K562 (cell line): ENCODE measurements around the gene LMO3. TPM values are rescaled to one million over a fixed set of nuclear protein-coding genes. Genes with fewer than 3 reads are reported as not detected.

Experiments
- ATAC-seq: fragments of 200-7000 bp; cut with Tn5 transposase; 3 replicates; pipeline ENCODE4 v1.9.1; 2020; ENCODE audit warnings: moderate library complexity
- BruUV-seq: library from RNA; stranded (reverse); fragments of 400-500 nt; replicated peaks from 2 replicates; lab custom pipeline; 2021; lab: Mats Ljungman, UMichigan
- CTCF ChIA-PET: fragments of 300-600 bp; formaldehyde crosslinking; extraction: SDS; loops from one replicate; lab custom pipeline; 2021; ENCODE audit warnings: low intra/inter-chr PET ratio; lab: Yijun Ruan, JAX
- POLR2A ChIA-PET: fragments of 300-600, 350-650 bp; sonication (Branson Sonifier 250); formaldehyde crosslinking; extraction: SDS; loops from one replicate; lab custom pipeline; 2021; ENCODE audit warnings: antibody characterized with exemption, inconsistent platforms; lab: Yijun Ruan, JAX
- DNase-seq, 4 experiments: peaks; one replicate each; pipeline versions ENCODE4 v3.0.0 to v3.0.0-alpha.2; 2011 to 2018; ENCODE audit warnings: low spot score in 3 of 4, mixed read lengths in 3 of 4; ENCODE audit errors: extremely low read depth in 1 of 4
- FAIRE-seq: peaks from 2 replicates; lab custom pipeline; 2011; peaks lifted over from hg19 to GRCh38; lab: Jason Lieb, UNC
- H2AFZ ChIP-seq: 2 replicates; pipeline ENCODE4 v1.6.0; 2011; ENCODE audit warnings: low read depth, low read length, control low read depth, inconsistent platforms
- H3K27ac ChIP-seq: fragments of 200-600 bp; 3 replicates; pipeline ENCODE4 v1.8.0; 2011; ENCODE audit warnings: low read depth, mild to moderate bottlenecking, control low read depth, inconsistent platforms, low read length, moderate library complexity, mixed read lengths; ENCODE audit errors: extremely low read depth
- H3K27me3 ChIP-seq, 2 experiments: fragments of 300-600 bp in 1 of 2; 2 replicates in 1 of 2; 3 replicates in 1 of 2; pipeline versions ENCODE4 v1.6.0 to v1.8.0; 2011; ENCODE audit warnings: inconsistent platforms in 2 of 2, low read length in 2 of 2, mild to moderate bottlenecking in 1 of 2, mixed read lengths in 1 of 2, moderate library complexity in 1 of 2; ENCODE audit not compliant: control insufficient read depth in 2 of 2, insufficient read depth in 2 of 2
- H3K36me3 ChIP-seq: fragments of 300-600 bp; 3 replicates; pipeline ENCODE4 v1.8.0; 2011; ENCODE audit warnings: mild to moderate bottlenecking, low read length, inconsistent platforms; ENCODE audit not compliant: control insufficient read depth, insufficient read depth
- H3K4me1 ChIP-seq, 2 experiments: fragments of 200-600 bp in 1 of 2; replicated peaks in 1 of 2; 2 replicates in 1 of 2; 3 replicates in 1 of 2; pipeline versions ENCODE4 v1.5.1 to v1.8.0; 2011; ENCODE audit warnings: inconsistent platforms in 2 of 2, low read length in 2 of 2, mild to moderate bottlenecking in 1 of 2, mixed read lengths in 1 of 2, moderate library complexity in 1 of 2; ENCODE audit not compliant: control insufficient read depth in 2 of 2, insufficient read depth in 2 of 2
- H3K4me2 ChIP-seq: 2 replicates; pipeline ENCODE4 v1.6.1; 2011; ENCODE audit warnings: low read length, control low read depth, inconsistent platforms, mixed read lengths; ENCODE audit not compliant: insufficient read depth
- H3K4me3 ChIP-seq: fragments of 200-600 bp; sonication (generic), shearing (Covaris generic); 2 replicates; pipeline ENCODE4 v1.5.1; 2016; ENCODE audit warnings: control low read depth, inconsistent platforms
- H3K79me2 ChIP-seq: fragments of 200-600 bp; 3 replicates; pipeline ENCODE4 v1.8.0; 2011; ENCODE audit warnings: low read length, inconsistent platforms; ENCODE audit not compliant: control insufficient read depth, insufficient read depth
- H3K9ac ChIP-seq, 2 experiments: 2 replicates each; pipeline versions ENCODE4 v1.6.0 to v1.6.1; 2011; ENCODE audit warnings: low read depth in 2 of 2, low read length in 2 of 2, control low read depth in 1 of 2, inconsistent platforms in 1 of 2, mild to moderate bottlenecking in 1 of 2, mixed read lengths in 1 of 2; ENCODE audit not compliant: insufficient read depth in 1 of 2
- H3K9me1 ChIP-seq: one replicate; pipeline ENCODE4 v1.6.0; 2011; ENCODE audit warnings: inconsistent platforms, mild to moderate bottlenecking, low read length, moderate library complexity; ENCODE audit not compliant: control insufficient read depth, insufficient read depth
- H3K9me3 ChIP-seq: replicated peaks from 2 replicates; pipeline ENCODE4 v1.5.1; 2011; ENCODE audit warnings: low read depth, low read length, inconsistent platforms; ENCODE audit not compliant: control insufficient read depth, insufficient read depth
- H4K20me1 ChIP-seq: replicated peaks from 2 replicates; pipeline ENCODE4 v1.6.1; 2011; ENCODE audit warnings: low read length, inconsistent platforms, mixed read lengths; ENCODE audit not compliant: control insufficient read depth, insufficient read depth
- BMI1 ChIP-seq: fragments of 150-350 bp; IDR thresholded peaks from 2 replicates; pipeline ENCODE4 v1.6.1; 2014; ENCODE audit warnings: low read length
- CBX8 ChIP-seq: fragments of 200-600 bp; sonication (generic); IDR thresholded peaks from 2 replicates; pipeline ENCODE4 v1.6.1; 2012; ENCODE audit warnings: borderline replicate concordance, mixed run types, low read depth, mild to moderate bottlenecking, moderate library complexity, mixed read lengths, low read length, control low read depth, inconsistent platforms; ENCODE audit not compliant: poor library complexity, severe bottlenecking; ENCODE audit errors: extremely low read depth
- CEBPB ChIP-seq: fragments of 450-650 bp; IDR thresholded peaks from 2 replicates; pipeline ENCODE4 v1.6.1; 2016; ENCODE audit warnings: missing genetic modification characterization, missing compliant biosample characterization
- ELF1 ChIP-seq: fragments of 200-800 bp; sonication (Bioruptor generic); IDR thresholded peaks from 2 replicates; pipeline ENCODE4 v1.6.1; 2016; ENCODE audit warnings: missing genetic modification characterization, missing compliant biosample characterization
- ESRRA ChIP-seq: fragments of 450-650 bp; IDR thresholded peaks from 2 replicates; pipeline ENCODE4 v1.6.1; 2014; ENCODE audit warnings: low read depth, mild to moderate bottlenecking, moderate library complexity, borderline replicate concordance
- EWSR1 ChIP-seq: fragments of 450-650 bp; IDR thresholded peaks from 2 replicates; pipeline ENCODE4 v1.6.1; 2018; ENCODE audit warnings: borderline replicate concordance, mild to moderate bottlenecking, low read depth, moderate library complexity; ENCODE audit not compliant: partially characterized antibody
- MECOM ChIP-seq: fragments of 250-450 bp; sonication (Bioruptor Pico); IDR thresholded peaks from 2 replicates; pipeline ENCODE4 v1.8.0; 2022; ENCODE audit warnings: inconsistent platforms
- NFYB ChIP-seq: IDR thresholded peaks from 2 replicates; pipeline ENCODE4 v1.6.1; 2011; ENCODE audit warnings: mild to moderate bottlenecking, moderate library complexity; ENCODE audit not compliant: insufficient read length; ENCODE audit errors: extremely low read depth
- NR4A1 ChIP-seq, 2 experiments: fragments of 250-450 bp in 1 of 2; fragments of 450-650 bp in 1 of 2; sonication (Bioruptor Pico) in 1 of 2; IDR thresholded peaks; 2 replicates each; pipeline versions ENCODE4 v1.4.0 to v1.6.1; 2016 to 2020; ENCODE audit warnings: mild to moderate bottlenecking in 2 of 2, missing compliant biosample characterization in 1 of 2, missing genetic modification characterization in 1 of 2, moderate library complexity in 1 of 2
- ZC3H4 ChIP-seq: sonication (generic); formaldehyde crosslinking; IDR thresholded peaks from 2 replicates; pipeline ENCODE4 v1.9.0; 2021; ENCODE audit warnings: missing genetic modification reagents, borderline replicate concordance
- ZNF436 ChIP-seq: fragments of 250-450, 450-650 bp; sonication (Bioruptor Pico); formaldehyde crosslinking; IDR thresholded peaks from 2 replicates; pipeline ENCODE4 v1.7.0; 2020; ENCODE audit warnings: mild to moderate bottlenecking
- ZNF830 ChIP-seq: fragments of 250-450 bp; sonication (Bioruptor Pico); IDR thresholded peaks from 2 replicates; pipeline ENCODE4 v1.5.0; 2021; ENCODE audit warnings: mild to moderate bottlenecking
- in situ Hi-C: fragments of 300-500 bp; cut with MboI; formaldehyde crosslinking; loops from 4 replicates; pipeline ENCODE4 v1.15.0; 2018; ENCODE audit warnings: inconsistent platforms, mixed read lengths
- intact Hi-C: fragments of 100-400 bp; cut with micrococcal nuclease; formaldehyde crosslinking; loops from 2 replicates; pipeline ENCODE4 v1.14.2; 2022
- polyA plus RNA-seq, 8 experiments: library from polyadenylated mRNA; depleted of rRNA in 4 of 8; stranded (reverse) in 5 of 8; unstranded in 3 of 8; fragments of >200 nt; fragmentation: Nextera tagmentation in 2 of 8; fragmentation: Illumina TruSeq in 1 of 8; extraction: Ambion mirVana in 2 of 8; extraction: Trizol in 1 of 8; gene quantifications; 2 replicates each; pipeline versions ENCODE4 v1.2.1 to v1.2.3, GENCODE V29; 2011 to 2014; ENCODE audit warnings: inconsistent platforms in 1 of 8, missing spikeins in 1 of 8
- total RNA-seq, 7 experiments: library from RNA; depleted of rRNA in 6 of 7; stranded (reverse); fragments of >200 nt in 6 of 7; fragmentation: Illumina TruSeq in 2 of 7; extraction: Trizol in 2 of 7; gene quantifications; 2 replicates each; pipeline versions ENCODE4 v1.2.1 to v1.2.3, GENCODE V29; 2011 to 2021; ENCODE audit warnings: low replicate concordance in 1 of 7
- TF ChIP-seq, protein P1 (sequence below): fragments of 250-450 bp; sonication (Bioruptor Pico); IDR thresholded peaks from 2 replicates; pipeline ENCODE4 v1.8.0; 2021; ENCODE audit warnings: moderate library complexity, mild to moderate bottlenecking, inconsistent platforms
- TF ChIP-seq, protein P2 (sequence below), 2 experiments: IDR thresholded peaks; 2 replicates each; pipeline ENCODE4 v1.6.1; 2012; ENCODE audit warnings: improper control_type of control experiment in 2 of 2, low read depth in 2 of 2, low read length in 2 of 2, borderline replicate concordance in 1 of 2

Gene LMO3
- total and polyA plus RNA-seq, 9 of the 15 experiments (the other 6 are each of a cell fraction or from before 2014, with no cell fraction given): 0.04 to 0.40 (median 0.05) TPM; not detected in 6

- TF ChIP-seq, protein P1, sequence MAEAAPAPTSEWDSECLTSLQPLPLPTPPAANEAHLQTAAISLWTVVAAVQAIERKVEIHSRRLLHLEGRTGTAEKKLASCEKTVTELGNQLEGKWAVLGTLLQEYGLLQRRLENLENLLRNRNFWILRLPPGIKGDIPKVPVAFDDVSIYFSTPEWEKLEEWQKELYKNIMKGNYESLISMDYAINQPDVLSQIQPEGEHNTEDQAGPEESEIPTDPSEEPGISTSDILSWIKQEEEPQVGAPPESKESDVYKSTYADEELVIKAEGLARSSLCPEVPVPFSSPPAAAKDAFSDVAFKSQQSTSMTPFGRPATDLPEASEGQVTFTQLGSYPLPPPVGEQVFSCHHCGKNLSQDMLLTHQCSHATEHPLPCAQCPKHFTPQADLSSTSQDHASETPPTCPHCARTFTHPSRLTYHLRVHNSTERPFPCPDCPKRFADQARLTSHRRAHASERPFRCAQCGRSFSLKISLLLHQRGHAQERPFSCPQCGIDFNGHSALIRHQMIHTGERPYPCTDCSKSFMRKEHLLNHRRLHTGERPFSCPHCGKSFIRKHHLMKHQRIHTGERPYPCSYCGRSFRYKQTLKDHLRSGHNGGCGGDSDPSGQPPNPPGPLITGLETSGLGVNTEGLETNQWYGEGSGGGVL (CRISPR knock-in tag): no peak
These were observed 7.2 kb upstream of the LMO3 start (continued) for GRCh38 chr12:16613199-16613598.

DNA sequence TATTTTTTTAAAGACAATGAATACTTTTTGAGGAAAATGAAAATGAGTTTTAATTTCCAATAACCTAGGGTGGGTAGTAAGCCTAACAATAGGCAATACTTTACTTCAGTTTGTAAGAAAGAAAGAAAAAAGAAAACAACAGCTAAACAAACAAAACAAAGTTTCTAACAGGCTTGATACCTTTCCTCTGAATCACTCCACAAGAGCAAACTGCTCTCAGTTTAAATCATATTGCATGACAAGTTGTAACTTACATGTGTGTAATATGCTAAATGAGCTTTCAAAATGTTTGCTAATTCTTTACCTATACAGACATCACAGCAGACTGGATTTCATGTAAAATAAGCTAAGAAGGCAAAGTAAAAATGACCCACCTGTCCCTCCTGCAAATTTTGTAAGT lies 6.7 kb upstream of the LMO3 start:
- intact Hi-C loops: no loop called here
- H3K79me2 ChIP-seq: no peaks in the 10 kb centered on the region
- CTCF ChIA-PET: no interaction called here
- H3K9me1 ChIP-seq: no peaks in the 10 kb centered on the region
- no peak for ATAC-seq
- DNase-seq: no peak
- H4K20me1 ChIP-seq: no peaks in the 10 kb centered on the region
- no peak overlapping the region for H3K4me3 ChIP-seq
- no peak for FAIRE-seq
- H3K9me3 ChIP-seq: no peaks in the 10 kb centered on the region
- H3K36me3 ChIP-seq: no peaks in the 10 kb centered on the region
- no peak overlapping the region for H3K4me2 ChIP-seq
- POLR2A ChIA-PET: no interaction called here
- in situ Hi-C loops: no loop called here
- no TSS peak for BruUV-seq
- H3K9ac ChIP-seq: no peak overlapping the region
- no peak overlapping the region for H3K27ac ChIP-seq
- no peaks in the 10 kb centered on the region for H3K27me3 ChIP-seq
- H3K4me1 ChIP-seq: no peaks in the 10 kb centered on the region
- no peak overlapping the region for H2AFZ ChIP-seq
- TF ChIP-seq ZC3H4 (CRISPR knock-in tag) (no peak), CEBPB (tag) (no peak), ZNF436 (CRISPR knock-in tag) (no peak), ESRRA (no peak), ZNF830 (no peak), EWSR1 (no peak), MECOM (no peak), ELF1 (tag) (no peak), CBX8 (no peak), NR4A1 (CRISPR knock-in tag; IDR thresholded peaks at IDR 0.05) (no peak), NR4A1 (tag; IDR thresholded peaks at IDR 0.05) (no peak), NFYB (no peak), BMI1 (no peak)
- TF ChIP-seq, protein P2, sequence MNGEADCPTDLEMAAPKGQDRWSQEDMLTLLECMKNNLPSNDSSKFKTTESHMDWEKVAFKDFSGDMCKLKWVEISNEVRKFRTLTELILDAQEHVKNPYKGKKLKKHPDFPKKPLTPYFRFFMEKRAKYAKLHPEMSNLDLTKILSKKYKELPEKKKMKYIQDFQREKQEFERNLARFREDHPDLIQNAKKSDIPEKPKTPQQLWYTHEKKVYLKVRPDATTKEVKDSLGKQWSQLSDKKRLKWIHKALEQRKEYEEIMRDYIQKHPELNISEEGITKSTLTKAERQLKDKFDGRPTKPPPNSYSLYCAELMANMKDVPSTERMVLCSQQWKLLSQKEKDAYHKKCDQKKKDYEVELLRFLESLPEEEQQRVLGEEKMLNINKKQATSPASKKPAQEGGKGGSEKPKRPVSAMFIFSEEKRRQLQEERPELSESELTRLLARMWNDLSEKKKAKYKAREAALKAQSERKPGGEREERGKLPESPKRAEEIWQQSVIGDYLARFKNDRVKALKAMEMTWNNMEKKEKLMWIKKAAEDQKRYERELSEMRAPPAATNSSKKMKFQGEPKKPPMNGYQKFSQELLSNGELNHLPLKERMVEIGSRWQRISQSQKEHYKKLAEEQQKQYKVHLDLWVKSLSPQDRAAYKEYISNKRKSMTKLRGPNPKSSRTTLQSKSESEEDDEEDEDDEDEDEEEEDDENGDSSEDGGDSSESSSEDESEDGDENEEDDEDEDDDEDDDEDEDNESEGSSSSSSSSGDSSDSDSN (IDR thresholded peaks at IDR 0.05; ENCODE audit: borderline replicate concordance in 1 of 2, low read depth in 2 of 2, low read length in 2 of 2): no peak
